ENCODE results near the gene PCDHB12.

Gene PCDHB12

DNA sequence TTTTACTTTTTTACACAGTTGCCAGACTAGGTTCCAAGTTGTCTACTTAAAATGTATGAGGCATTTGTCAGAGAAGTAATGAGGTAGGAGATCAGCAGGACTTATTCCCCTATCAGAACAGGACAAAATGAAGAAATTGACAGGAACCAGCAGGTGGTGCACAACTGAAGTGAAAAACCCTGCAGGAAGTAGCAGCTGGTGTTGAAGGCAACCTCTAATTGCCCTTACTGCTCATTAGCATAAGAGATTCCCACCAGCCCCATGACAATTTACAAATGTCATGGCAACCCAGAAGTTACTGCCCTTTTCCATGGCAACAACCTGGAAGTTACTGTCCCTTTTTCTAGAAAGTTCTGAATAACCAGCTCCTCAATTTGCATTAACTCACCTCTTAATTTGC lies 42.1 kb downstream of the PCDHB12 start:
- H3K9ac ChIP-seq = no peak overlapping the region
- H3K4me2 ChIP-seq = no peak overlapping the region
- no peak overlapping the region for H2AFZ ChIP-seq (ENCODE audit: low read depth)
- no peaks in the 10 kb centered on the region for H4K20me1 ChIP-seq (ENCODE audit: insufficient read depth)
- no peaks in the 10 kb centered on the region for H3K4me1 ChIP-seq (ENCODE audit: low read depth, poor library complexity, severe bottlenecking)
- H3K4me3 ChIP-seq (IDR thresholded peaks at IDR 0.05; ENCODE audit: insufficient read depth, low read depth, low read length) = no peak overlapping the region
- TF ChIP-seq, protein P1, sequence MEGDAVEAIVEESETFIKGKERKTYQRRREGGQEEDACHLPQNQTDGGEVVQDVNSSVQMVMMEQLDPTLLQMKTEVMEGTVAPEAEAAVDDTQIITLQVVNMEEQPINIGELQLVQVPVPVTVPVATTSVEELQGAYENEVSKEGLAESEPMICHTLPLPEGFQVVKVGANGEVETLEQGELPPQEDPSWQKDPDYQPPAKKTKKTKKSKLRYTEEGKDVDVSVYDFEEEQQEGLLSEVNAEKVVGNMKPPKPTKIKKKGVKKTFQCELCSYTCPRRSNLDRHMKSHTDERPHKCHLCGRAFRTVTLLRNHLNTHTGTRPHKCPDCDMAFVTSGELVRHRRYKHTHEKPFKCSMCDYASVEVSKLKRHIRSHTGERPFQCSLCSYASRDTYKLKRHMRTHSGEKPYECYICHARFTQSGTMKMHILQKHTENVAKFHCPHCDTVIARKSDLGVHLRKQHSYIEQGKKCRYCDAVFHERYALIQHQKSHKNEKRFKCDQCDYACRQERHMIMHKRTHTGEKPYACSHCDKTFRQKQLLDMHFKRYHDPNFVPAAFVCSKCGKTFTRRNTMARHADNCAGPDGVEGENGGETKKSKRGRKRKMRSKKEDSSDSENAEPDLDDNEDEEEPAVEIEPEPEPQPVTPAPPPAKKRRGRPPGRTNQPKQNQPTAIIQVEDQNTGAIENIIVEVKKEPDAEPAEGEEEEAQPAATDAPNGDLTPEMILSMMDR (conservative IDR thresholded peaks at IDR 0.05; ENCODE audit: low read depth, low read length) = no peak
- no peaks in the 10 kb centered on the region for H3K79me2 ChIP-seq (ENCODE audit: insufficient read depth, low read depth)
- H3K36me3 ChIP-seq (ENCODE audit: insufficient read depth) = no peaks in the 10 kb centered on the region
- H3K27me3 ChIP-seq (ENCODE audit: insufficient read depth, low read depth) = no peaks in the 10 kb centered on the region
- no peak overlapping the region for H3K27ac ChIP-seq

DNA sequence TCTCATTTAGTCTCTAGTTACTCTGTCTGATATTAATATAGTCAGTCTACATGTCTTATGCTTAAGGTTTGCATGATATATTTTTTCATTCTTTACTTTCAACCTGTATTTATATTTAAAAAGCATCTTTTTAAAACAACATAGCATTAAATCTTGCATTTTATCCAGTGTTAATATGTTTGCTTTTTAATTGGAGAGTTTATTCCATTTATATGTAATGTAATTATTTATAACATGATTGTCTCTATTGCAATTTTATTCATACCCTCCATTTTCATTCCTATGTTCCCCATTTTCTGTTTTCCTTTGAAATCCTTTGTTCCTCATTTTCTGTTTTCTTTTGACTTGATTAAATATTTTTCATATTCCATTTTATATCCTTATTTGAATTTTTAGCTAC lies 49.9 kb downstream of the PCDHB12 start:
- Histone ChIP-seq H3K4me3 (IDR thresholded peaks at IDR 0.05; ENCODE audit: insufficient read depth, low read depth, low read length) (no peak overlapping the region), H3K9ac (no peak overlapping the region), H3K4me2 (no peak overlapping the region), H2AFZ (ENCODE audit: low read depth) (no peak overlapping the region), H3K27me3 (ENCODE audit: insufficient read depth, low read depth) (no peaks in the 10 kb centered on the region), H3K4me1 (ENCODE audit: low read depth, poor library complexity, severe bottlenecking) (no peaks in the 10 kb centered on the region), H4K20me1 (ENCODE audit: insufficient read depth) (no peaks in the 10 kb centered on the region), H3K36me3 (ENCODE audit: insufficient read depth) (no peaks in the 10 kb centered on the region), H3K79me2 (ENCODE audit: insufficient read depth, low read depth) (no peaks in the 10 kb centered on the region), H3K27ac (no peak overlapping the region)
- TF ChIP-seq, protein P1 (conservative IDR thresholded peaks at IDR 0.05; ENCODE audit: low read depth, low read length) = no peak

DNA sequence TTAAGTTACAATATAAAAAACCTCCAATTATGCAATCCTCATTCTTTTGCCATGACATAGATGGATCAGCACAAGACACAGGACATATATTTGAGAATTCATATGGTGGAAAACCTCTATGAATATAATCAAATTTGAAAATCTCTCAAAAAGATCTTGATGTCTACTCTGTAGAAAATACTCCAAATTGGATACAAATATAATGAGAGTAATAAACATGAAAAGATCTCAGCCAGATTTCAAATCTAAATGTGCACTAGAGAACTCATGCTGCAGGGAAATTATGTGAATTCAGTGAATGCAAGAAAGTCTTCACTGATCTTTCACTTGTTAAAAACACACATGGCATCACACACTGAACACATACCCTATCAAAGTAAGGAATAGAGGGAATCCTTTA lies 50.4 kb downstream of the PCDHB12 start:
- TF ChIP-seq, protein P1 (conservative IDR thresholded peaks at IDR 0.05; ENCODE audit: low read depth, low read length) = no peak
- H3K9ac ChIP-seq = no peak overlapping the region
- H3K4me3 ChIP-seq (IDR thresholded peaks at IDR 0.05; ENCODE audit: insufficient read depth, low read depth, low read length) = no peak overlapping the region
- no peaks in the 10 kb centered on the region for H3K79me2 ChIP-seq (ENCODE audit: insufficient read depth, low read depth)
- no peaks in the 10 kb centered on the region for H3K4me1 ChIP-seq (ENCODE audit: low read depth, poor library complexity, severe bottlenecking)
- H3K27me3 ChIP-seq (ENCODE audit: insufficient read depth, low read depth) = no peaks in the 10 kb centered on the region
- H3K27ac ChIP-seq = no peak overlapping the region
- no peaks in the 10 kb centered on the region for H4K20me1 ChIP-seq (ENCODE audit: insufficient read depth)
- no peaks in the 10 kb centered on the region for H3K36me3 ChIP-seq (ENCODE audit: insufficient read depth)
- H3K4me2 ChIP-seq = no peak overlapping the region
- no peak overlapping the region for H2AFZ ChIP-seq (ENCODE audit: low read depth)

DNA sequence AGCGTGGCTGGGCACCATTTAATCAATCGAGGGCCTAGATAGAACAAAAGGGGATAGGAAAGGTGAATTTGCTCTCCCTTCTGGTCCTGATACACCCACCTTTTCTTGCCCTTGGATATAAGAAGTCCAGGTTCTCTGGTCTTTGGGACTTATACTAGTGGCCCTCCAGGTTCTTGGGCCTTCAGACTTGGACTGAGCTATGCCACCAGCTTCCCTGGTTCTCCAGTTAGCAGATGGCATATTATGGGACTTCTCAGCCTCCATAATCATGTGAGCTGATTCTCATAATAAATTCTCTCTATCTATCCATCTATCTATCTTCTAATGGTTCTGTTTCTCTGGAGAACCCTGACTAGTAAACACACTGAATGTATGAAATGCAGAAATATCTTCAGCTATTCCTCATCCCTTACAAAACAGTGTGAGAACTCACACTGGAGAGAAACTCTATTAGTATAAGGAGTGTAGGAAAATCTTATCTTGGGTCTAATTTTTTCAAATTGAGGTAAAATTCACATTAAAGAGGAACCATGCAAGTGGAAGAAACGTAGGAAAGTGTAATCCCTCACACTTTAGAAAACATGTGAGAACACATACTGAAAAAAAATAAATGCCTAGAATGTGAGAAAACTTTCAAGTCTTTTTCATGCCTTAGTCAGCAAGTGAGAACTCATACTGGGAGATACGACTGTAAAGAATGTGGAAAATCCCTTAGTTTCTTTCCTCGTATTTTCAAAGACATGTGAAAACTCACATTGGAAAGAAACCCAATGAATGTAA lies 52.1 kb downstream of the PCDHB12 start:
- no peak overlapping the region for H3K4me2 ChIP-seq
- H3K4me3 ChIP-seq (IDR thresholded peaks at IDR 0.05; ENCODE audit: insufficient read depth, low read depth, low read length) = no peak overlapping the region
- no peak overlapping the region for H3K27ac ChIP-seq
- H4K20me1 ChIP-seq (ENCODE audit: insufficient read depth) = no peaks in the 10 kb centered on the region
- H3K4me1 ChIP-seq (ENCODE audit: low read depth, poor library complexity, severe bottlenecking) = no peaks in the 10 kb centered on the region
- no peaks in the 10 kb centered on the region for H3K27me3 ChIP-seq (ENCODE audit: insufficient read depth, low read depth)
- H2AFZ ChIP-seq (ENCODE audit: low read depth) = no peak overlapping the region
- no peak overlapping the region for H3K9ac ChIP-seq
- no peaks in the 10 kb centered on the region for H3K79me2 ChIP-seq (ENCODE audit: insufficient read depth, low read depth)
- TF ChIP-seq, protein P1 (conservative IDR thresholded peaks at IDR 0.05; ENCODE audit: low read depth, low read length) = no peak
- no peaks in the 10 kb centered on the region for H3K36me3 ChIP-seq (ENCODE audit: insufficient read depth)

Data from KMS-11 (cell line).